A549 (cell line): ENCODE data around the gene GBGT1. TPM values are rescaled to one million over a fixed set of nuclear protein-coding genes. Genes with fewer than 3 reads are reported as not detected.
"Not testable (repeated sequence)": the region's sequence is repeated elsewhere in the genome, so short reads cannot be mapped to it uniquely, and the experiment has no call there.

Experiments used
- ATAC-seq, 2 experiments: fragments of 200-7000 bp in 1 of 2; fragments of >200 bp in 1 of 2; cut with Nextera tagmentation in 1 of 2; cut with Tn5 transposase in 1 of 2; 3 replicates each; pipeline versions ENCODE4 v1.8.0 to v1.9.1; 2018 to 2020; ENCODE audit warnings: mild to moderate bottlenecking in 1 of 2, moderate library complexity in 1 of 2
- CTCF ChIA-PET: fragments of 300-600 bp; sonication (Branson Sonifier 250); formaldehyde crosslinking; extraction: SDS; loops from one replicate; lab custom pipeline; 2021; ENCODE audit warnings: antibody characterized with exemption, inconsistent platforms; lab: Yijun Ruan, JAX
- POLR2A ChIA-PET: fragments of 350-600 bp; formaldehyde crosslinking; extraction: SDS; loops from one replicate; lab custom pipeline; 2021; ENCODE audit warnings: antibody characterized with exemption, inconsistent platforms; lab: Yijun Ruan, JAX
- DNase-seq, 2 experiments: peaks; one replicate each; pipeline versions ENCODE4 v3.0.0 to v3.0.0-alpha.2; 2011 to 2016; ENCODE audit warnings: low read depth in 1 of 2, low spot score in 1 of 2
- FAIRE-seq: peaks from 2 replicates; lab custom pipeline; 2011; peaks lifted over from hg19 to GRCh38; lab: Jason Lieb, UNC
- H3K27ac ChIP-seq, 2 experiments: fragments of >200 bp; sonication (Bioruptor Twin); formaldehyde crosslinking; 3 replicates each; pipeline ENCODE4 v1.5.1; 2016 to 2017
- H3K4me1 ChIP-seq: fragments of >200 bp; sonication (Bioruptor Twin); formaldehyde crosslinking; 3 replicates; pipeline ENCODE4 v1.6.1; 2016
- H3K4me2 ChIP-seq: fragments of >200 bp; sonication (Bioruptor Twin); formaldehyde crosslinking; 3 replicates; pipeline ENCODE4 v1.6.1; 2016
- H3K4me3 ChIP-seq: fragments of >200 bp; sonication (Bioruptor Twin); formaldehyde crosslinking; 3 replicates; pipeline ENCODE4 v1.5.1; 2016
- H3K9me3 ChIP-seq: fragments of >200 bp; sonication (Bioruptor Twin); formaldehyde crosslinking; 3 replicates; pipeline ENCODE4 v1.6.1; 2016
- CBX8 ChIP-seq: fragments of 200-600 bp; sonication (generic); IDR thresholded peaks from 2 replicates; pipeline ENCODE4 v1.6.1; 2016
- CHD2 ChIP-seq: fragments of 150-350 bp; IDR thresholded peaks from 2 replicates; pipeline ENCODE4 v1.6.1; 2014; ENCODE audit warnings: low read length; ENCODE audit not compliant: partially characterized antibody
- CHD4 ChIP-seq: fragments of 200-600 bp; sonication (generic); IDR thresholded peaks from 2 replicates; pipeline ENCODE4 v1.6.1; 2016; ENCODE audit warnings: antibody characterized with exemption, mild to moderate bottlenecking, borderline replicate concordance
- EHF ChIP-seq: fragments of 250-450 bp; sonication (Bioruptor Pico); IDR thresholded peaks from 2 replicates; pipeline ENCODE4 v1.5.0; 2020; ENCODE audit warnings: mild to moderate bottlenecking
- EP300 ChIP-seq, 2 experiments: fragments of >200 bp; sonication (Bioruptor Twin); formaldehyde crosslinking; IDR thresholded peaks; 2 replicates in 1 of 2; 3 replicates in 1 of 2; pipeline ENCODE4 v1.6.1; 2016 to 2017
- FOXS1 ChIP-seq: fragments of 250-450 bp; sonication (Bioruptor Pico); IDR thresholded peaks from 2 replicates; pipeline ENCODE4 v1.5.0; 2020; ENCODE audit warnings: mild to moderate bottlenecking, moderate library complexity
- HMGXB4 ChIP-seq: fragments of 250-450 bp; sonication (Bioruptor Pico); IDR thresholded peaks from 2 replicates; pipeline ENCODE4 v1.5.0; 2021; ENCODE audit warnings: mild to moderate bottlenecking, moderate library complexity, borderline replicate concordance
- HOXA7 ChIP-seq: fragments of 250-450 bp; sonication (Bioruptor Pico); IDR thresholded peaks from 2 replicates; pipeline ENCODE4 v1.5.0; 2020; ENCODE audit warnings: mild to moderate bottlenecking, moderate library complexity
- HOXB13 ChIP-seq: fragments of 250-450 bp; sonication (Bioruptor Pico); IDR thresholded peaks from 2 replicates; pipeline ENCODE4 v1.5.0; 2020; ENCODE audit warnings: low read depth, mild to moderate bottlenecking, moderate library complexity
- HOXB5 ChIP-seq: fragments of 250-450 bp; sonication (Bioruptor Pico); IDR thresholded peaks from 2 replicates; pipeline ENCODE4 v1.5.0; 2020; ENCODE audit warnings: mild to moderate bottlenecking, moderate library complexity
- MAFK ChIP-seq: fragments of 450-650 bp; IDR thresholded peaks from 2 replicates; pipeline ENCODE4 v1.6.1; 2014; ENCODE audit not compliant: partially characterized antibody
- NPAS2 ChIP-seq: fragments of 250-450 bp; sonication (Bioruptor Pico); IDR thresholded peaks from 2 replicates; pipeline ENCODE4 v1.8.0; 2022; ENCODE audit warnings: mild to moderate bottlenecking, moderate library complexity, borderline replicate concordance
- POLR2A ChIP-seq: IDR thresholded peaks from 2 replicates; pipeline ENCODE4 v1.6.1; 2012; ENCODE audit warnings: mild to moderate bottlenecking, low read length
- ZFP36 ChIP-seq: fragments of 450-650 bp; IDR thresholded peaks from 2 replicates; pipeline ENCODE4 v1.6.1; 2014; ENCODE audit warnings: borderline replicate concordance; ENCODE audit not compliant: partially characterized antibody
- WGBS: methylation state at CpG from one replicate; pipeline ENCODE4 v1.1.6; 2017; ENCODE audit errors: missing lambda C conversion rate; 5-methylcytosine and 5-hydroxymethylcytosine counted together
- polyA plus RNA-seq, 4 experiments: library from polyadenylated mRNA; depleted of rRNA in 3 of 4; stranded (reverse); fragments of >200 nt; fragmentation: RNase III in 1 of 4; extraction: RNeasy Plus Mini Kit Qiagen cat#74134 plus additional on column Dnase treatment in 1 of 4; gene quantifications; 2 replicates in 3 of 4; 3 replicates in 1 of 4; pipeline ENCODE4 v1.2.3, GENCODE V29; 2011 to 2017
- TF ChIP-seq, protein P1 (sequence below): fragments of 450-650 bp; IDR thresholded peaks from 2 replicates; pipeline ENCODE4 v1.6.1; 2014; ENCODE audit warnings: antibody characterized with exemption
- TF ChIP-seq, protein P2 (sequence below): fragments of 200-600 bp; sonication (generic); IDR thresholded peaks from 2 replicates; pipeline ENCODE4 v1.6.1; 2016; ENCODE audit warnings: antibody characterized with exemption, mild to moderate bottlenecking, moderate library complexity

GBGT1 gene
- polyA plus RNA-seq, 2 of the 4 experiments (the other 2 are of a cell fraction), result 1.7 to 2.4 TPM

DNA sequence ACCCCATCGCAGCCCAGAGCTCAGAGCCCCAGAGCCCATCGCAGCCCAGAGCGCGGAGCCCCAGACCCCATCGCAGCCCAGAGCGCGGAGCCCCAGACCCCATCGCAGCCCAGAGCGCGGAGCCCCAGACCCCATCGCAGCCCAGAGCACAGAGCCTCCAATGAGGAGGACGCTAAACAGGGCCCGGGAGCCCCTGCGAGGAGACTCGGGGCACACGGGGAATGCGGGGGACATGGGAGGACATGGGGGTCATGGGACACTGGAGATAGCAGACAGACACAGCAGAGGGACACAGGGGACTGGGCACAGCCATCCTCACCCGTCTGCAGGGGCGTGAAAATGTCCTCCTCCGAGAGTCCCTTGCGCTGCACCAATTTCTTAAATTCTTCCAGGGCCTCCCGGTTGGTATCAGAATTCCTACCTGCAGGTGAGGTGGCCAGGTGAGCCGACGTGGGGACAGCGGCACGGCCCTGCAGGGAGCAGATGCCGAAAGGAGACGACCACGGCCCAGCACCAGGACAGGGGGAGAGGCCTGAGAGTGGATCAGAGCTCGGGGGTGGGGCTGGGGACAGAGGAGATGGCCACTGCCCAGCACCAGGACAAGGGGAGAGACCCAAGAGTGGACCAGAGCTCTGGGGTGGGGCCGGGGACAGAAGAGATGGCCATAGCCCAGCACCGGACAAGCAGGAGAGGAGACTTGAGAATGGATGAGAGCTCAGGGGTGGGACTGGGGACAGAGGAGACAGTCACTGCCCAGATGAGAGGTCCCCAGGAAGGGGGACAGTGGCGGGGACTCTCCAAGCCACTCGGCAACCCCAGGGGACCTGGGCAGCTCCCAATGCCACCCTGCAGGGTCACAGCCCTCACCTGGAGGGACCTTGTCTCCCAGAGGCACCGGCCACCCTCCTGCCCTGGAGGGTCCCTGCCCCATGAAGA, 42.5 kb upstream of the GBGT1 start (continued):
- TF ChIP-seq MAFK (no peak), FOXS1 (CRISPR knock-in tag) (no peak)
- TF ChIP-seq, protein P1, sequence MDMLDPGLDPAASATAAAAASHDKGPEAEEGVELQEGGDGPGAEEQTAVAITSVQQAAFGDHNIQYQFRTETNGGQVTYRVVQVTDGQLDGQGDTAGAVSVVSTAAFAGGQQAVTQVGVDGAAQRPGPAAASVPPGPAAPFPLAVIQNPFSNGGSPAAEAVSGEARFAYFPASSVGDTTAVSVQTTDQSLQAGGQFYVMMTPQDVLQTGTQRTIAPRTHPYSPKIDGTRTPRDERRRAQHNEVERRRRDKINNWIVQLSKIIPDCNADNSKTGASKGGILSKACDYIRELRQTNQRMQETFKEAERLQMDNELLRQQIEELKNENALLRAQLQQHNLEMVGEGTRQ, result no peak

GRCh38 chr9:133205481-133205887, 41.8 kb upstream of the GBGT1 start:
- FAIRE-seq, H3K9me3 ChIP-seq, H3K27ac ChIP-seq, POLR2A ChIA-PET, DNase-seq, H3K4me2 ChIP-seq, H3K4me3 ChIP-seq, ATAC-seq, H3K4me1 ChIP-seq: not testable (repeated sequence)
- CTCF ChIA-PET, result interaction anchor here (1.2 to 4.9 kb wide), 3 partner anchors 17 to 197 kb away, joined by 3 to 25 read pairs (median 3); no protein-coding TSS in a partner anchor
- WGBS, result 6% methylated on average over 10 of the region's 14 CpGs

- no peak overlapping the region for H3K27ac ChIP-seq
- FAIRE-seq (no peak), DNase-seq (no peak), ATAC-seq (no peak)
- no peak for TF ChIP-seq CHD4
- no peak for TF ChIP-seq EP300 (IDR thresholded peaks at IDR 0.05)
- TF ChIP-seq EHF (CRISPR knock-in tag), result no peak
- no peak for TF ChIP-seq NPAS2
- TF ChIP-seq HOXB13, result no peak
- no peak for TF ChIP-seq POLR2A
- TF ChIP-seq CHD2, result no peak
- no peak for TF ChIP-seq ZFP36
- no peak for TF ChIP-seq CBX8
- no peak for TF ChIP-seq HMGXB4
- no peak for TF ChIP-seq MAFK
- TF ChIP-seq HOXB5 (CRISPR knock-in tag), result no peak
- no peak for TF ChIP-seq HOXA7 (CRISPR knock-in tag)
- TF ChIP-seq, protein P2, sequence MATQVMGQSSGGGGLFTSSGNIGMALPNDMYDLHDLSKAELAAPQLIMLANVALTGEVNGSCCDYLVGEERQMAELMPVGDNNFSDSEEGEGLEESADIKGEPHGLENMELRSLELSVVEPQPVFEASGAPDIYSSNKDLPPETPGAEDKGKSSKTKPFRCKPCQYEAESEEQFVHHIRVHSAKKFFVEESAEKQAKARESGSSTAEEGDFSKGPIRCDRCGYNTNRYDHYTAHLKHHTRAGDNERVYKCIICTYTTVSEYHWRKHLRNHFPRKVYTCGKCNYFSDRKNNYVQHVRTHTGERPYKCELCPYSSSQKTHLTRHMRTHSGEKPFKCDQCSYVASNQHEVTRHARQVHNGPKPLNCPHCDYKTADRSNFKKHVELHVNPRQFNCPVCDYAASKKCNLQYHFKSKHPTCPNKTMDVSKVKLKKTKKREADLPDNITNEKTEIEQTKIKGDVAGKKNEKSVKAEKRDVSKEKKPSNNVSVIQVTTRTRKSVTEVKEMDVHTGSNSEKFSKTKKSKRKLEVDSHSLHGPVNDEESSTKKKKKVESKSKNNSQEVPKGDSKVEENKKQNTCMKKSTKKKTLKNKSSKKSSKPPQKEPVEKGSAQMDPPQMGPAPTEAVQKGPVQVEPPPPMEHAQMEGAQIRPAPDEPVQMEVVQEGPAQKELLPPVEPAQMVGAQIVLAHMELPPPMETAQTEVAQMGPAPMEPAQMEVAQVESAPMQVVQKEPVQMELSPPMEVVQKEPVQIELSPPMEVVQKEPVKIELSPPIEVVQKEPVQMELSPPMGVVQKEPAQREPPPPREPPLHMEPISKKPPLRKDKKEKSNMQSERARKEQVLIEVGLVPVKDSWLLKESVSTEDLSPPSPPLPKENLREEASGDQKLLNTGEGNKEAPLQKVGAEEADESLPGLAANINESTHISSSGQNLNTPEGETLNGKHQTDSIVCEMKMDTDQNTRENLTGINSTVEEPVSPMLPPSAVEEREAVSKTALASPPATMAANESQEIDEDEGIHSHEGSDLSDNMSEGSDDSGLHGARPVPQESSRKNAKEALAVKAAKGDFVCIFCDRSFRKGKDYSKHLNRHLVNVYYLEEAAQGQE, result no peak
- WGBS, result 33% methylated on average over 7 of the region's 8 CpGs
- no peak overlapping the region for H3K4me3 ChIP-seq
- CTCF ChIA-PET, result interaction anchor here (1.2 to 4.9 kb wide), 4 partner anchors 17 to 198 kb away, joined by 3 to 25 read pairs (median 3); no protein-coding TSS in a partner anchor
- no peak overlapping the region for H3K4me2 ChIP-seq
- POLR2A ChIA-PET, result no interaction called here
- no peaks in the 10 kb centered on the region for H3K4me1 ChIP-seq
- no peaks in the 10 kb centered on the region for H3K9me3 ChIP-seq
Measured at GRCh38 chr9:133204993-133205336, 41.3 kb upstream of the GBGT1 start.
